ENCODE results near the gene CRB1. TPM values are rescaled to one million over a fixed set of nuclear protein-coding genes. Genes with fewer than 3 reads are reported as not detected.

The CRB1 gene
- total RNA-seq, 1 experiment from 2014 or later, result not detected

DNA sequence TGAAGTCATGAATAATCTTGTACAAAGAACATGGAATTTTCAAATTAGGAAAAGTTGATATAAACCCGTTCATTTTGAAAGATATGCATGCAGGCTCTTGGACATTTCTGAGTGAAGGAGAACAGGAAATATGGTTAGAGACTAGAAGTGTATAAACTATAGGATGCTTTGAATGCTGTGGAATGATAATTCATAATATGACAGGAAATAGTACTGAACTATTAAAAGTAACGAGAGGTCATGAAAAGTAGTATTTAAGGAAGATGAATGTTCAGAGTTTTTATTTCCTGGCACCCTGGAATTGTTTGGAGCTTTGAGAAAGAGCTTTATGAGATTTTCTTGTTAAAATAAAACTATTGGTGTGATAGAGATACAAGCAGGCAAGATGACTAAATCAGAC, 18.7 kb upstream of the CRB1 start:
- BruUV-seq (replicated peaks), result no TSS peak
- no peak for TF ChIP-seq TCF7L2 (IDR thresholded peaks at IDR 0.05; ENCODE audit: low read depth, low read length)
- TF ChIP-seq, protein P1, sequence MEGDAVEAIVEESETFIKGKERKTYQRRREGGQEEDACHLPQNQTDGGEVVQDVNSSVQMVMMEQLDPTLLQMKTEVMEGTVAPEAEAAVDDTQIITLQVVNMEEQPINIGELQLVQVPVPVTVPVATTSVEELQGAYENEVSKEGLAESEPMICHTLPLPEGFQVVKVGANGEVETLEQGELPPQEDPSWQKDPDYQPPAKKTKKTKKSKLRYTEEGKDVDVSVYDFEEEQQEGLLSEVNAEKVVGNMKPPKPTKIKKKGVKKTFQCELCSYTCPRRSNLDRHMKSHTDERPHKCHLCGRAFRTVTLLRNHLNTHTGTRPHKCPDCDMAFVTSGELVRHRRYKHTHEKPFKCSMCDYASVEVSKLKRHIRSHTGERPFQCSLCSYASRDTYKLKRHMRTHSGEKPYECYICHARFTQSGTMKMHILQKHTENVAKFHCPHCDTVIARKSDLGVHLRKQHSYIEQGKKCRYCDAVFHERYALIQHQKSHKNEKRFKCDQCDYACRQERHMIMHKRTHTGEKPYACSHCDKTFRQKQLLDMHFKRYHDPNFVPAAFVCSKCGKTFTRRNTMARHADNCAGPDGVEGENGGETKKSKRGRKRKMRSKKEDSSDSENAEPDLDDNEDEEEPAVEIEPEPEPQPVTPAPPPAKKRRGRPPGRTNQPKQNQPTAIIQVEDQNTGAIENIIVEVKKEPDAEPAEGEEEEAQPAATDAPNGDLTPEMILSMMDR (IDR thresholded peaks at IDR 0.05), result no peak
- no peak for TF ChIP-seq POLR2AphosphoS5 (IDR thresholded peaks at IDR 0.05; ENCODE audit: low read depth, low read length)
- TF ChIP-seq, protein P2, sequence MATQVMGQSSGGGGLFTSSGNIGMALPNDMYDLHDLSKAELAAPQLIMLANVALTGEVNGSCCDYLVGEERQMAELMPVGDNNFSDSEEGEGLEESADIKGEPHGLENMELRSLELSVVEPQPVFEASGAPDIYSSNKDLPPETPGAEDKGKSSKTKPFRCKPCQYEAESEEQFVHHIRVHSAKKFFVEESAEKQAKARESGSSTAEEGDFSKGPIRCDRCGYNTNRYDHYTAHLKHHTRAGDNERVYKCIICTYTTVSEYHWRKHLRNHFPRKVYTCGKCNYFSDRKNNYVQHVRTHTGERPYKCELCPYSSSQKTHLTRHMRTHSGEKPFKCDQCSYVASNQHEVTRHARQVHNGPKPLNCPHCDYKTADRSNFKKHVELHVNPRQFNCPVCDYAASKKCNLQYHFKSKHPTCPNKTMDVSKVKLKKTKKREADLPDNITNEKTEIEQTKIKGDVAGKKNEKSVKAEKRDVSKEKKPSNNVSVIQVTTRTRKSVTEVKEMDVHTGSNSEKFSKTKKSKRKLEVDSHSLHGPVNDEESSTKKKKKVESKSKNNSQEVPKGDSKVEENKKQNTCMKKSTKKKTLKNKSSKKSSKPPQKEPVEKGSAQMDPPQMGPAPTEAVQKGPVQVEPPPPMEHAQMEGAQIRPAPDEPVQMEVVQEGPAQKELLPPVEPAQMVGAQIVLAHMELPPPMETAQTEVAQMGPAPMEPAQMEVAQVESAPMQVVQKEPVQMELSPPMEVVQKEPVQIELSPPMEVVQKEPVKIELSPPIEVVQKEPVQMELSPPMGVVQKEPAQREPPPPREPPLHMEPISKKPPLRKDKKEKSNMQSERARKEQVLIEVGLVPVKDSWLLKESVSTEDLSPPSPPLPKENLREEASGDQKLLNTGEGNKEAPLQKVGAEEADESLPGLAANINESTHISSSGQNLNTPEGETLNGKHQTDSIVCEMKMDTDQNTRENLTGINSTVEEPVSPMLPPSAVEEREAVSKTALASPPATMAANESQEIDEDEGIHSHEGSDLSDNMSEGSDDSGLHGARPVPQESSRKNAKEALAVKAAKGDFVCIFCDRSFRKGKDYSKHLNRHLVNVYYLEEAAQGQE (IDR thresholded peaks at IDR 0.05; ENCODE audit: insufficient read depth in 1 of 2, low read depth in 2 of 2, low read length in 1 of 2), result no peak
- no peak for TF ChIP-seq SIN3A (IDR thresholded peaks at IDR 0.05; ENCODE audit: borderline replicate concordance, insufficient read depth, low read depth, low read length)
- Histone ChIP-seq H3K27me3 (ENCODE audit: control insufficient read depth, insufficient read depth, low read length) (no peaks in the 10 kb centered on the region), H3K4me3 (ENCODE audit: low read depth in 2 of 2, low read length in 2 of 2) (no peak overlapping the region), H3K36me3 (ENCODE audit: control insufficient read depth, insufficient read depth, low read length) (no peaks in the 10 kb centered on the region), H3K4me1 (ENCODE audit: control insufficient read depth, insufficient read depth, low read length) (no peaks in the 10 kb centered on the region), H3K27ac (ENCODE audit: low read length) (no peak overlapping the region), H3K9me3 (ENCODE audit: control insufficient read depth, insufficient read depth, low read depth, low read length) (no peaks in the 10 kb centered on the region)
- intact Hi-C loops (cut with micrococcal nuclease; ENCODE audit: unreplicated experiment), result no loop called here
- ATAC-seq (no peak), DNase-seq (ENCODE audit: low read depth, low spot score) (no peak)
- CTCF ChIA-PET, result no interaction called here
- in situ Hi-C loops (cut with HindIII; ENCODE audit: low pct_unique_long_range_greater_than_20kb, low sequenced_read_pairs), result no loop called here
- POLR2A ChIA-PET, result no interaction called here

DNA sequence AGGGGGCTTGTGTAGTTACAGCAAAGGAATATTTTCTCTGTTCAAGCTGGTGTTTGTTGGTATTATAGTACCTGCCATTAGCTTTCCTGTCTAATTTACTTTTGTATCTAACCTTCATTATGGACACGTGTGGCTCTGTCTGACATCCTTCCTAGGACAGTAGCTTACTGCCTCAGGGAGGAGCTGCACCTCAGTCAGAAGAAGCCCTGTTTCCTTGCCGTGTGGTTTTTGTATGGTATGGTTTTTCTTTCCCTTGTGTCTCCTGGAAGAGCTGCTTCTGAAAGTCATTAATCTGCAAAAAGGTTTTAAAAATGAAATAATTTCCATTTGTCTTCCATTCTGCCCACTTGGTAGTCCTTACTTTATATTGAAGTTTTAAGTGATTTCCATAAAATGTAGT, 17.4 kb upstream of the CRB1 start:
- ATAC-seq (no peak), DNase-seq (ENCODE audit: low read depth, low spot score) (no peak)
- intact Hi-C loops (cut with micrococcal nuclease; ENCODE audit: unreplicated experiment), result no loop called here
- CTCF ChIA-PET, result no interaction called here
- in situ Hi-C loops (cut with HindIII; ENCODE audit: low pct_unique_long_range_greater_than_20kb, low sequenced_read_pairs), result no loop called here
- no peaks in the 10 kb centered on the region for H3K36me3 ChIP-seq (ENCODE audit: control insufficient read depth, insufficient read depth, low read length)
- POLR2A ChIA-PET, result no interaction called here
- no peak overlapping the region for H3K27ac ChIP-seq (ENCODE audit: low read length)
- H3K9me3 ChIP-seq (ENCODE audit: control insufficient read depth, insufficient read depth, low read depth, low read length), result no peaks in the 10 kb centered on the region
- no TSS peak for BruUV-seq (replicated peaks)
- no peaks in the 10 kb centered on the region for H3K4me1 ChIP-seq (ENCODE audit: control insufficient read depth, insufficient read depth, low read length)
- no peak overlapping the region for H3K4me3 ChIP-seq (ENCODE audit: low read depth in 2 of 2, low read length in 2 of 2)
- TF ChIP-seq TCF7L2 (IDR thresholded peaks at IDR 0.05; ENCODE audit: low read depth, low read length) (no peak), POLR2AphosphoS5 (IDR thresholded peaks at IDR 0.05; ENCODE audit: low read depth, low read length) (no peak), SIN3A (IDR thresholded peaks at IDR 0.05; ENCODE audit: borderline replicate concordance, insufficient read depth, low read depth, low read length) (no peak)
- TF ChIP-seq, protein P2 (IDR thresholded peaks at IDR 0.05; ENCODE audit: insufficient read depth in 1 of 2, low read depth in 2 of 2, low read length in 1 of 2), result no peak
- TF ChIP-seq, protein P1 (IDR thresholded peaks at IDR 0.05), result no peak
- no peaks in the 10 kb centered on the region for H3K27me3 ChIP-seq (ENCODE audit: control insufficient read depth, insufficient read depth, low read length)

Data from Panc1 (cell line).